A549 (cell line): ENCODE results near the gene ADGRE1.

Source experiments
- CTCF ChIP-seq: fragments of >200 bp; sonication (Bioruptor Twin); formaldehyde crosslinking; IDR thresholded peaks from 3 replicates; pipeline ENCODE4 v1.5.1; 2016
- JUN ChIP-seq, 2 experiments: fragments of >200 bp; sonication (Bioruptor Twin); formaldehyde crosslinking; IDR thresholded peaks; 2 replicates in 1 of 2; 3 replicates in 1 of 2; pipeline ENCODE4 v1.6.1; 2016 to 2017
- MAFK ChIP-seq: fragments of 450-650 bp; IDR thresholded peaks from 2 replicates; pipeline ENCODE4 v1.6.1; 2014; ENCODE audit not compliant: partially characterized antibody
- MAZ ChIP-seq: fragments of 150-350 bp; IDR thresholded peaks from 2 replicates; pipeline ENCODE4 v1.6.1; 2014; ENCODE audit warnings: antibody characterized with exemption, low read depth, low read length, borderline replicate concordance
- PBX3 ChIP-seq: IDR thresholded peaks from 2 replicates; pipeline ENCODE4 v1.6.1; 2012
- POLR2A ChIP-seq: IDR thresholded peaks from 2 replicates; pipeline ENCODE4 v1.6.1; 2012; ENCODE audit warnings: mild to moderate bottlenecking, low read length

DNA sequence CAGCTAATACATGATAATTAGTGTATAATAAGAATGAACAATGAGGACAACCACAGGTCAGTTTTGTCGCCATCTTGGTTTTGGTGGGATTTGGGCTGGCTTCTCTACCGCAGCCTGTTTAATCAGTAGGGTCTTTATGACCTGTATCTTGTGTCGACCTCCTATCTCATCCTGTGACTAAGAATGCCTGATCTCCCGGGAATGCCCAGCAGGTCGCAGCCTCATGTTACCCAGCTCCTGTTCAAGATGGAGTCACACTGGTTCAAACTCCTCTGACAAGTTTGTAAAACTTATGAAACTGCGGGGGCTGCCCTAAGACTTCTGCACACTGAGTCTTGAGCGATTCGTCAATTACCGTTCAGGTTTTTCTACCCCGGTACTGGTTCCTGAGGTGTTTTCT lies 21.5 kb upstream of the ADGRE1 start:
- TF ChIP-seq CTCF (no peak), JUN (IDR thresholded peaks at IDR 0.05) (no peak), PBX3 (no peak), MAFK (no peak), POLR2A (no peak), MAZ (no peak)
